HL-60/S4 (cell line): ENCODE measurements around the gene SND1.

Experiments
- in situ Hi-C: fragments of 300-500 bp; cut with MboI; formaldehyde crosslinking; loops from 2 replicates; pipeline ENCODE4 v1.14.3; 2022; ENCODE audit warnings: low sequenced_read_pairs

SND1 gene

DNA sequence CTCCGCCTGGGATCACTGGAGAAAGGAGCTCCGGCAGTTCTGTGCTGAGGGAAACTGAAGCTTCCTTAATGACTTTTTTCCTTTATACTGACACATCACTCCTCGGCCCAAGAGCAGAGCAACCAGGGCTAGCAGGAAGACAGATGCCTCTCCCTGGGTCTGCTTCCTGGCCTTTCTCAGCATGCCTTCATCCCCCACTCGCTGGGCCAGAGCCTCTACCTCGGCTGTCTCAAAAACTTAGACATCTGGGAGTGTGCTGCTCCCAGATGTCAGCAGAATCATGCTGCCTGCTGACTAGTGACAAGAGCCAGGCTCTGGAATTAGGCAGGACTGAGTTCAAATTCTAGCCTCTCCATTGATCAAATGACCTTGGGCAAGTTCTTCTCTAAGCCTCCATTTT lies 403.6 kb downstream of the SND1 start:
- in situ Hi-C loops = no loop called here

DNA sequence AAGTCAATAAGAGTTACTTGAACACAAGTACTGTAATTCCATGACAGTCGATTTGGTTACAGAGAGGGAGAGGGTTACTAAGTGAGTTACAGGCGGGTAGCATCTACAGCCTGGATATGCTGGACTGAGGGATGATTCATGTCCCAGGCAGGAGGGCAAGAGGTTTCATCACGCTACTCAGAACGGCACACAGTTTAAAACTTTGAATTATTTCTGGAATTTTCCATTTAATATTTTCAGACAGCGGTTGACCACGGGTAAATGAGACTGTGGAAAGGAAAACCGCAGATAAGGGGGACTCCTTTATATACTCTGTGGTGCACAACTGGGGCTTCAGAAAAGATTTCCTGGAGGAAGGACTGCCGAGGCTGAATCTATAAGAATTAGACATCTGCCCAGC lies 404.9 kb downstream of the SND1 start:
- in situ Hi-C loops = no loop called here

DNA sequence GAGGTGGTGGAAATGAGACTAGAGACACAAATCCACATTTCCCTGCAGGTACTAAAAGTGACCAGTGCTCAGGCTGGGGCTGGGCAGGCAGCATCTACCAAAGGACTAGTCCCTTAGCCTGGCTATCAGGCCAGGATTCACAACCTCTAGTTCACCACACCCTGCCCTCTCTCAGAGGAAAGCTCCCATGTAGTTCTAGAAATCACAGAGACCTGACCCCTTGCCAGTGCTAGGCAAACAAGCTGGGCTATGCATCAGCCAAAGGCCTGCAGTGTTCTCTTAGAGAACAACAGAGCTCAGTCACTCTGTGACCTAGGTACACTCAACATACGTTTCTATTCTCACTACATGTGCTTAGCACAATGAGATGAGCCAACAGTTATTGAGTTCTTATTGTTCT lies 405.9 kb downstream of the SND1 start:
- in situ Hi-C loops = no loop called here

DNA sequence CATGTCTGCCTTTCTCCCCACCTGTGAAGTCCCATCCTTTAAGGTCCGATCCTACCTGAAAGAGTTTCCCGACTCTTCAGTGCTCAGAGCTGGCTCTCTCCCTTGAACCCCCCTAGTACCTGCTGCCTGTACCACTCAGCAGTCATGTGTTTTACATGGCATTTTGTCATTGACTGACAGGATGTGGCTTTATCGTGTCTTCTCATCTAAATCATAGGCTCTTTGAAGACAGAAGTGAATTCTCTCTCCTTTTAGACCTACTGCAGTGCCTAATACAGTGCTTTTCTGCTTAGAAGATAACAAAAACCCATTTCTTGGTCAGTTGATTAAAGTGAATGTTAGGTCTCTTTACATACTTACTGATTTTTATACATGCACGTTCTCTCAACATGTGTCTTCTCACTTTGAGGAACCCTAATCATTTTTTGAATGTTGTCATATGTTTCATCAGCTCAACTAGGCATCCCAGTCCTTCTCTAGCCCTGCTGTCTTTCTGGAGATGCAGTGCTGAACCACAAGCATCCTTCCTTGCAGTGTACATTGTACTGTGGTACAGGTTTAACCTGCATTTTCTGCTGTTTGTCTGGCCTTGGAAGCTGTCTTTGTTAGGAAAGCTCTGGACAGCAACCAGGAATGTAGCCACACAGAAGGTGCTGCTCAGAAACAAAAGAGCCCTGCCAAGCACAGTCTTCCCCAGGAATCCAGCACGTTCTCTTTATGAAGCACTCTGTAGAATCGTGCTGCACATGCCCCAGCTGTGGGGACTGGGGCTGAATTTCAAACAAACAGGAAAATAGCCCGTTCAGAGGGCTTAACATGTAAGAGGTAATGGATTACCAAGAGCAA lies 407.4 kb downstream of the SND1 start:
- in situ Hi-C loops = no loop called here

DNA sequence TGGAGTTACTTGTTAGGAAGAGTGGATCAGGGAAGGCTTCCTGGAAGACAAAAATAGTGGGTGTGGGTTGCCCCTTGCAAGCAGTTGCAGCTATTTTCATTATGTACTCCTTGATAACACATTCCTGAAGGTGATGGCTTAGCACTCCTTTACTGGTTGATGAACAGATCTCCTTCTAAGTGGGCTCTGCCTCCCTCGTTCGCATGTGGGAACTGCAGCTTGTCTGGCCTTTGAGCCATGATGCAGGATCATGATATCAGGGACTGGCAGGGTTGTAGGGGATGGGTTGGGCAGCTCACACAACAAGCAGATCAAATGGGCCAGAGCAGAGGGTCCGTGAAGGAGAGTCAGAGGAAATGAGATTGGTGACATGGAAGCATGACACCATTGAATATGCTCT lies 408.0 kb downstream of the SND1 start:
- in situ Hi-C loops = no loop called here

DNA sequence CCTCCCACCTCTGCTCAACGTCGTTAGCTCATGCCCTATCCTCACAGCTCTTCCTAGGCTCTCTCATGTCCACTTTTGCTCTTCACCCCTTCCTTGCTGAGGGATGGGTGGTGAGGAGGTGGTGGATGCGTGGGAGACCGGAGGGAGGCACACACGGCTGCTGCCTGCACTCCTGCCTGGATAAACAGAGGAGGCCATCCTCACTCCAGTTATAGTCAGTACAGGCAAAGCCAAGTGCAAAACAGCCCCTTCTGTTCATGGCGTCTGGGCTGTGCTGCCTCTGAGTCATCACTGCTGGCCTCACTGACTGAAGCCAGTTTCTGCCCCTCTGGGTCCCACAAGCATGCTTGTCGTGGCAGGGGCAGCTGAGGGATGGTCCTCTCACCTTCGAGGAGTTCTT lies 411.1 kb downstream of the SND1 start:
- in situ Hi-C loops = no loop called here

DNA sequence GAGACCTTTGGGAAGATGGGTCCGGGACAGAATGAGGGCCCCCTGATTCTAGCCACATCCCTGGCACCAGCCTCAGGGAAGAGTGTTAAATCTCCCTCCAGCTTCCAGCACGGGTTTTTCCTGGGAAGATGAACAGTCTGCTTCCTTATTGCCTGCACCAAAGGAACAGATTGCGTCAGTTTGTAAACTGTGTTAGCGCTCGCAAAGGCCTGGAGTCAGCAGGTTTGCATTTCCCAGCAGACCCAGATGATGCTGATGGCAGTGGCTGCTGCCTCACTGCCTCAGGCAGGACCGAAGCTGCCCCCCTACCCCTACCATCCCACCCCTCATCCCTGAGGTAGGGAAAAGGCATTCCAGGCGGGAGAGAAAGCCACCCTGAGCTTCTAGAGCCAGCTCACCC lies 413.9 kb downstream of the SND1 start:
- in situ Hi-C loops = no loop called here

DNA sequence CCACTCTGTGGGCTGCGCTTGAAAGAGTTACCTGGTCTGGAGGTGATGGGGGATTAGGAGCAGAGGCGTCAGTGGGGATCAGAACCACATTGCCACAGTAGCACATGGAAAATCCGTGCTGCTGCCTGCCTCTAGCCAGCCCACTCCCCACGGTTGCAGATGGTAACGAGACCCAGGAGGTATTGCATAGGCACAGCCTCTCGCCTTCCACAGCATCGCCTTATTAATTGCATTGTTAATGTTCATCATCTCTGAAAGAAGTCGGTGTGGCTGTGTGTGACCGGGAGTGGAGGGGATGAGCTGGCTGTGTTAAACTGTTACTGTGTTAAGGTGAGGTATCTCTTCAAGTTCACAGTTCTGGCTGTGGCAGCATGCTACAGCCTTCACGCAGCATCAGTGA lies 414.4 kb downstream of the SND1 start:
- in situ Hi-C loops = no loop called here

DNA sequence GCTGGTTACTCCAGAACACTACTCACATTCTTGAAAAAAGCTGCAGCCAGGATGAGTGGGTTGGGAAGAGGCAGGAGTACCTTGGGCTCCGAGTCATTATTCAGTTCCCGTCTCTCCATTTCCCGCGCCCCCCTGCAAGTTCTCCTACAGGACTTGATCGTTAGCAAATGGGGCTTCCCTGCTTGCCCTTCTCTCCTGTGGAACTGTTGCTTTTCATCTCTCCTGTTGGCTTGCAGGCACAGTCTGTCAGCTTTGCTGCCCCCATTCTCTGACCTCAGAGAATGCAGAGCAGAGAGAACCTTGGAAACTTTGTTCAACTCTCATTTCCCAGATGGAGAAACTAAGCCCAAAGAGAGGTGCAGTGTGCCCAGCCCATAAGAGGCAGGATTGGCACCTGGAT lies 414.9 kb downstream of the SND1 start:
- in situ Hi-C loops = no loop called here

DNA sequence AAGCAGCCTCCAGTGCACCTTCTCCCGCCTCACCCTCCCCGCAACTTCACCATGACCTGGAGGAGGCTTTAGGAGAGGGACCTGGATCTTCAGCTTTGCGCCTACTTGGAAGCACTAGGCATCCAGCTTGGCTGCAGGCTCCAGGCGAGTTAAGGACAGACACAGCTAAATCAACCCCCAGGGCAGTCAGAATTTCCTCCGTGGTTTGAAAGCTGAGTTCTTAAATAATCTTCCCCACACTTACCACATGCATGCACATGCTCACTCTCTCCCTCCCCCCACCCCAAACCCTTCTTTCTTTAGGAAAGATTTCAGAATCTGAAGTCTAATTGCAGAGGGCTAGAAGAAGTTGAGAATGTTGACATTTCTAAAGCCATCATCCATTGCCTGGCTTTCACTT lies 416.0 kb downstream of the SND1 start:
- in situ Hi-C loops = no loop called here

DNA sequence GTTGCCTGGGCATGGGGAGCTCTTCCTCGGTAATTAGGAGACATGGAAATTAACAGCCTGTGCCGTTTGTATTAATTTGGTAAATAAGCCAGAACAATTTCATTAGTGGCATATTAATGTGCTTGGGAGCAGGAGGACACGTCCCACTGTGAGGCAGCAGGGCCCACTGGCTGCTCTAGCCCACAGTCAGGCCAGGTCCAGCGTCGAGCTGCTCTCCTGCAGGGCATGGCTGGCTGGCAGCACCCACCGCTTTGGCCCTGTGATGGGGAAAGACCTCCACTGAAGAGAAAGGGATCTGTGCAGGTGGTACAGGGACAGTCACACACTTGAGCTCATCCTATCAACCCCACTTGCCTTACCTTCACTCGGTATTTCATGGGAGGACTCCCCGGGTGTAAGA lies 416.8 kb downstream of the SND1 start:
- in situ Hi-C loops = no loop called here

DNA sequence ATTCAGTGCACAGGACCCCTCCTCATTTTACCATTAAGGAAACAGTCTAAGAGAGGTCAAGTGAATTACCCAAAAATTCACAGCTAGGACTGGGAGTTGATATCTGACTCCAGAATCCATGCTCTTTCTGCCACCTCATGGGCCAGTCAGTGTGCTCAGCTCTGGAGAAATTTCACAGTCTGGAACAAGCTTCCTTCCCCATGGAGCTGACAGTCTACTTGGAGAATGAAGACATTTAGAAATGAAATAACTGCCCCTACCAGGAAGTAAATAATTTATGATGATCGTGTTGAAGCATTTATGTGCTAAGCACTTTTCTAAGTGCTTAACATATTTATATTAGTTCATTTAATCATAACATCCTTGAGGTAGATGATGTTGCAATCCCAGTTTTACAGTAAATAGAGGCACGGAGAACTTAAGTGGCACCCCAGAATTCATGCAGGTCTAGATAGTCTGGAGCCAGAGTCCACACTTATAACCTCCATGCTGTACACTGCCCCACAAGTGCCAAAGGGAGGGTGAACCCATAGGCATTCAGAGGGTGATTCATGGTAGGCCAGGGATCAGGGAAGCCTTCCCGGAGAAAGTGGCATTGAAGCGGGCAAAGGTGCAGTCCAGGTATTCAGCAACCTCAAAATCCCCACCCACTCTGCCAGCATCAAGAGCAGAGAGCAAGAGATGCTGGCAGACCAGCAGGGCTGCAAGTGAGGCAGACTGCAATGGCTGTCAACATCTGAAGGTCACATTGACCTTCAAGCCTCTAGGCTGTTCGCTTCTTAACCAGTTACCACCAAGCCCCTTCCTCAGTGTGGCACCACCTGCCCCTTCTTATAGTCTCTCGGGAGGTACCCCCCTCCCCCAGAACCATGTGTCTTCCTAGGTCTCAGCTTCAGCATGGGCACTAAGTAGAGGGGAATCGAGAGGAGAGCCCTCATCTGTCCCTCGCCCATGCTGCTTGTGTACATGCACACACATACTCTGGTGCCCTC lies 417.7 kb downstream of the SND1 start:
- in situ Hi-C loops = no loop called here

DNA sequence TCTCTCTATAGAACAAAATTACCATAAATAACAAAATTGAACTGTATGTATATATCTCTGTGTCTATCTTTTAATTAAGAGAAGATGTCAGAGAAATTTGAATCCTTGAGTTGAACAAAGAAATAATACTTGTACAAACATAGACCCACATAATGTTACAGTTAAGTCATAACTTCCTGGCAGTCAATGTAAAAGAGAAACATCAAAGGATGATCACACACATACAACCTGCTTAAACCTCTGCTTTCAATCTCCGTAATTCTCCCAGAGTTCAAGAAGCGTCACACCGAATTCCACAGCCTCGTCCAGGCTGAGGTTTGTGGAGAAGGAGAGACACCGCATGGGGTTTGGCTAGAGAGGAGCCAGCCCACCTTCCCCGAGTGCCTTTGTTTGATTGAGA lies 419.4 kb downstream of the SND1 start:
- in situ Hi-C loops = no loop called here

DNA sequence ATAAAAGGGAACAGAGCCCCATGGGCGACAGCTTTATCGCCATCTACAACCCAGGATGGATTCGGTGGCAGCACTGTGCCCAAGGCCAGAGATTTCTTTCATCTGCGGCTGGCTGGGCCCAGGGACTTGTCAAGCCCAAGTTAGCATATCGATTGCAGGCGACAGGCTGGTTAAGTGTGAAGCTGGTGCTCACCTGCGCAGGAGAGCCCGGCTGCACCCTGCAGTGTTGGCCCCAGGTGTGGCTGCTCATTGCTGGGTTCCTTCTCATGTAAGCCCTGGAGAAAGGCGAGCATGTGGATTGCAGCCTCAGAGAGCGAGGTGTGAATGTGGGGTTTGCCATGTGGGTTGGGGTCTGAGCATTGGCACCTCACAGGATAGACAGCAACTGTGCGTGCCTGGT lies 419.8 kb downstream of the SND1 start:
- in situ Hi-C loops = no loop called here

DNA sequence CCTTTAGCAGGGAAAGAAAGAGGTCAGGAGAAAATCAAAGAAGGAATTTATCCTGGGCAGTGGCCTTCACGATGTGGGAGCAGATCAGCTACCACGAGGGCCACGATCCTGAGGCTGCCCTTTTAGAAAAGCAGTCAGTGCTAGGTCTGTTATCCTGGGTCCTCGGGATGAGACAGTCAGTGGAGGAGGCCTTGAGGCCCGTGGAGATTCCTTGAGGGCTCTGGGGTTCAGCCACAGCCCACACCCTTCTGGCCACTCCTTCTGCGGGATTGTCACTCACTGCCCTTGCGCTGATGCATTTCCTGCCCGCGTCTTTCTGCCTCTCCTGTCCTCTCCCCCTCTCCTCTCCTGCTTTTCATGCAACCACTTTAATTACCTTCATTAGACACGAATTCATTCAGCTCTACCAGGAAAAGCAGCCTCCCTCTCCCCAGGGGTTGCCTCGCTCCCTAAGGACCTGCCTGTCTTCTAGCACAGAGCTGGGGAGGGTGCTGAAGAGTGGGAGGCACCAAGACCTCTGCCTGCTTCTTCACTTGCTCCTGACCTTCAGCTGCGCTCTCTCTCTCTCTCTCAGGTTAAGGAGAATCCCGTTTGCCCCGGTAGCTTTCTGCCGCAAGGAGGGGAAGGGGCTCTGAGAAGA lies 421.8 kb downstream of the SND1 start:
- in situ Hi-C loops = no loop called here

DNA sequence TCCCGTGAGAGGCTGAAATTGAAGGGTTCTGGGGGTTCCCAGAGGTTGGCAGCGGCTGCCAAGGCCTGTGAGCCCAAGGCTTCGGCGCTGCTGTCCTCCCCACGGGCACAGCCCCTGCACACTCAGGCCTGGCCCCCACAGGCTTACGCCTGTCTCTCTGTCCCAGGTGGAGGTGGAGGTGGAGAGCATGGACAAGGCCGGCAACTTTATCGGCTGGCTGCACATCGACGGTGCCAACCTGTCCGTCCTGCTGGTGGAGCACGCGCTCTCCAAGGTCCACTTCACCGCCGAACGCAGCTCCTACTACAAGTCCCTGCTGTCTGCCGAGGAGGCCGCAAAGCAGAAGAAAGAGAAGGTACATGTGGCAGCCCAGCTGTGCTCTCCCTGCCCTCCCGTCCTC lies 422.3 kb downstream of the SND1 start:
- in situ Hi-C loops = no loop called here

DNA sequence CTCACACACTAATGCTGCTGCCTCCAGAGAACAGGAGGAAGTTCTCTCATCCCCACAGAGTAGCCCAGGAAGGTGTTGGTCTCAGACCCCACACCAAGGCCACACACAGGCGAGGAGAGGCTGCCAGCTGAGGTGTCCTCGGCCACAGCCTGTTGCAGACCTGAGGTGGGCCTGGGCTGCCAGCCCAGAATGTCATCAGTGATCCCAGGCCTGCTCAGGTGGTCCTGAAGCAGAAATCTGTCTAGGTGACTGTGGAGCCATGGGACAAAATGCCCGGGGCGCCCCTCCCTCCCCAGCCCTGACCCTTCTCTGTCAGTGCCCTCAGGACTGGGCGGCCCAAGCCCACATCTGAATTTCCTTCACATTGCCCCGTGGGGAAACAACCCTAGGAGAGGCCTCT lies 422.7 kb downstream of the SND1 start:
- in situ Hi-C loops = no loop called here

DNA sequence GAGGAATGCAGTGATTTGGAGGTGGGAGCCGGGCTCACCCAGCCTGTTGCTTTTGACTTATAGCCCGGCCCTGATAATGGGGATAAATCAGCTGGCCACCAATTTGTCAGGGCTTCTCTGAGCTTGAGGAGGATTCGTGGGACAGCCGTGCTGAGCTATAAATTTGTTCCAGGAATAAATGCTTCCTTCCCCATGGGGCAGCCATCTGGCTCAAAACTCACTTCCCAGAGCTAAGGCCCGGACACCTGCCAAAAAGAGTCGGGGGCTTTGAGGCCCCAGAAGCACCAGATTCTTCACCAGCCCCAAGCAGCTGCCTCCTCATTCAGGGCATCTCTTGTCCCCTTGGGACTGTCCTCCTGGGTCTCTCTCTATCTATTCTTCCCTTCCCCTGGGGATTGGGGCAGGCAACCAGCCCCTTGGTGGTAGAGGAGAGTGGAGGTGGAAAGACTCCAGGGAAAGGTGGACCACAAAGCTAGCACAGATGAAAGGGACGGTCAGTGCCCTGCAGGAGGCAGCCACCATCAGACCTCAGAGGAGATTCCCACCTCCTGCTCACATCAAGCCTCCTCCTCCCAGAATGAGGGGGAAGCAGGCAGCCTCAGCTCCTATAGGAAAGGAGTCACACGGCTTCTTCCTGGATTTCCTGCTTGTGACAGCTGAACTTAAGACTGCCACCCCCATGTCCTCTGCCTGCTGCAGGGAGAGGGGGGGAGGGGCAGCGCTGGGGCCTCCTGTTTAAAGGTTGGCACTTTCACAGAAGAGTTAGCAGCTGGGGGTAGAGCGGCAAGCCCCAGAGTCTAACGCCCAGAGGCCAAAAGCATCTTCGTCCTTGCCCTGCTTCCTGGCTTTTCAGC lies 423.5 kb downstream of the SND1 start:
- in situ Hi-C loops = no loop called here

DNA sequence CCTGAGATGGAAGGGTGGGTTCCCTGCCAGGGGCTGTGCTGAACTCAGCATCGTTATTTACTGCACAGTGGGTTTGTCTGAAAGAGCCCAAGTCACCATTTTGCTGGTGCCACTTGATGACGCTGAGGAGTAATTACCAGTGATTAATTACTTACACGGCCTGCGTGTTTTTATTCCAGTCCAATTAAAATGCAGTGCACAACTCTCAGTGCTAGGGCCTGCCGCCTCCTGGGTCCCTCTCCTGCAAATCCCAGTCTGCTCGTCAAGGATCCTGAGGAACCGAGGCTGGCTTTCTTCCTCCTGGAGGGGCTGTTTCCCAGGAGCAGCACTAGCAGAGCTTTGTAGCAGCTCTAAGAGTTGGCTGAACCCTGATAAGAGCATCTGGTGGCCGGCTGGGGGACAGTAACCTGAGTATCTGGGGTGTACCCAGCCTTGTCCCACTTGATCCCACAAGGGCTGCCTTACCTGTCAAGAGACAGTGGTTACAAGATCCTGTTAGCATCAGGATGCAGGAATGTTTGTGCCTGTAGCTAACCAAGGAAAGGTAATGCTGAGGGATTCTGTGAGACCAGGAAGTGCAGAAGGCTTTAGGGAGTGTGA lies 424.3 kb downstream of the SND1 start:
- in situ Hi-C loops = no loop called here

DNA sequence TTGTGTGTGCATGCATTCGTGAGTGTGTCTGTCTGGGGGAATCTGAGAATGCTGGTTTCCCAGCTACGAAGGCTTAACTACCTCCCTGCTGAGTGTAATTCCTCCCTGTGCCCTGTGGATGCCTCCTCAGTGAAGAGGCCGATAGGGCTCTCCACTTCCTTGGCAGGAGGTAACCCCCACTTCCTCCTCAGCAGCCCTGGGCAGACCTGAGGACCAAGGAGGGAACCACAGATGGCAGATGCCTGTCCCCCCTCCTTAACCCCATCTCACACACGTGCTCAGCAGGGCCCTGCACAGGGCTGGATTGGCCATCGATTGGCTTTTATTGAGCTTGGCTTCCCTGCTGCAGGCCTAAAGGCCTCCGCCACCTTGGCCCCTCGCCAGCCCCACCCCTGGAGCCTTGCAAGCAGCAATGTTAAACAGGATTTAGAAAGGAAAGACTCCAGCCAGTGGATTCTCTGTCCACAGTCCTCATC lies 424.8 kb downstream of the SND1 start:
- in situ Hi-C loops = no loop called here
